Stimulated activated naive CD8-positive, alpha-beta T cell treated with anti-CD3 and anti-CD28 coated beads, Interleukin-15, amount 100 ng/mL, for 72 hours (primary cell): ENCODE results near the gene CRYGN.

Source experiments
- ATAC-seq: fragments of 150-1000 bp; cut with Tn5 transposase; 2 replicates; pipeline ENCODE4 v1.10.0; 2021; ENCODE audit warnings: mild to moderate bottlenecking, moderate library complexity
- DNase-seq, 2 donors: peaks; one replicate each; pipeline ENCODE4 v3.0.0; 2021 to 2022
- H3K27ac Mint-ChIP-seq, 2 donors: one replicate each; pipeline ENCODE4 v1.8.0; 2022; ENCODE audit warnings: mild to moderate bottlenecking in 2 of 2, mixed read lengths in 2 of 2, moderate library complexity in 2 of 2
- H3K27me3 Mint-ChIP-seq: one replicate; pipeline ENCODE4 v1.8.0; 2022; ENCODE audit warnings: mixed read lengths
- H3K4me1 Mint-ChIP-seq: one replicate; pipeline ENCODE4 v1.8.0; 2022; ENCODE audit warnings: mild to moderate bottlenecking, mixed read lengths
- H3K4me3 Mint-ChIP-seq, 2 donors: one replicate each; pipeline ENCODE4 v1.8.0; 2022; ENCODE audit warnings: mild to moderate bottlenecking in 2 of 2, mixed read lengths in 2 of 2, moderate library complexity in 1 of 2
- H3K9me3 Mint-ChIP-seq, 2 donors: one replicate each; pipeline ENCODE4 v1.8.0; 2022; ENCODE audit warnings: mixed read lengths in 2 of 2

The CRYGN gene

DNA sequence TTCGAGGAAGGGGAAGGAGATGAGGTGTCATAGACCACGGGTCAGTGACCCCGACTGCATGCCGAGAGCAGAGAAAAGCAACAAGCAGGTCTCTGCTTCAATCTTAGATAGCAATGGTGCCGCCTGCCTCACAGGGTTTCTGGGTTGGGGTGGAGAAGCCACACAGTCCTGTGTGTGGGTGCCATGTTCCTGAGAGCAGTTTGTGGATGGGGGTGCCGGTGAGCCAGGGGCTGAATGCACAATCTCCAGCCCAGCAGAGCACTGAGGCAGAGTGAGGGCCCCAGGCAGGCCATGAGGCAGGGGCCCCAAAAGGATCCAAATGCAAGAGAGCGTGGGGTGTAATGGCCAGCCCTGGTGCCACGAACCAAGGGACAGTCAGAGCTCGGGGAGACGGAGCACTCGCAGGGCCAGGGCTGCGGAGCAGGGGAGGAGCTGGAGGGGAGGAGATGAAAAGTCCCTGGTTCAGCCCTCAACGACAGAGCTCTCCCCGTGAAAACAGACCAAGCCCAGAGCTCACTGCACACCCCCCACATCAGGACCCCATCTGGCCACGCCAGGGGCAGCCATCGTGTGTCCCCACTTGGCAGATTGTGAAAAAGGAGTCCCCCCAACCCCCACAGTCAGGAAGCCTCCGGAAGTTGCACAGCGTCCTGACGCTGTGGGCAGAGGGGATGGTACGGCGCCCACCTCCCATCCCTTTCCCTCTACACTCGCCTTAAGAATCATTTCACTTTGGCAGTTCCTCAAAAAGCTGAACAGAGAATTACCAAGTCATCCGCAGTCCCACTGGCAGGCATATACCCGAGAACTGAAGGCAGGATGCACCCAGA lies 50.0 kb downstream of the CRYGN start:
- peaks cover 26% of the 10 kb centered on the region for H3K27me3 Mint-ChIP-seq
- no peaks in the 10 kb centered on the region for H3K9me3 Mint-ChIP-seq
- H3K4me1 Mint-ChIP-seq: peaks cover 14% of the 10 kb centered on the region
- H3K4me3 Mint-ChIP-seq: no peak overlapping the region
- DNase-seq (no peak), ATAC-seq (no peak)
- H3K27ac Mint-ChIP-seq: no peak overlapping the region

DNA sequence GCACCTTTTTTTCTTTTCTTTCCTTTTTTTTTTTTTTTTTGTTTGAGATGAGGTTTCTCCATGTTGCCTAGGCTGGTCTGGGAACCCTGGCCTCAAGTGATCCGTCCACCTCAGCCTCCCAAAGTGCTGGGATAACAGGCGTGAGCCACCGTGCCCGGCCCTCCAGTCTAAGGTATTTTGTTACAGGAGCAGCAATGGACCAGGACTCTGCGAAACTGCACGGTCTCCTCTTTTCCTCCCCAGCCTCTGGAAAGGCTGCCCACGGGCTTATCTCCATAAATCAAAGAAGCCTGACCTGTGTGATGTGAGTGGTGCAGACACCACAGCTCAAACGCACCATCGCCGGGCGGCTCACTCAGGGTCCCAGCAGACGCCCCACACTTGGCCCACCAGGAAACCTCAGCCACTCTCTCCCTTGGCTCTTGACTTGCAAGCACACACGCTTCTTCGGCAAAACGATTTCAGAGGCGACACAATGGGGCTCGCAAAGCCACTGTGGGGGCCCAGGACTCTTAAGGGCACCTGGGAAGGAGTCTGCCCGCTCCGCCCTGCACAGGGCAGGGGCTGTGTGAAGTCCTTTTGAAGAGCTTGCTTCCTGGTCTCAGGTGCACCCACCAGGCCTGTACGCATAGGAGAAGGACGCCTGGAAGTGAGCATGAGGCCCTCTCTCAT lies 50.7 kb downstream of the CRYGN start:
- no peak for DNase-seq
- H3K4me1 Mint-ChIP-seq: peaks cover 14% of the 10 kb centered on the region
- peaks cover 32% of the 10 kb centered on the region for H3K27me3 Mint-ChIP-seq
- no peak overlapping the region for H3K4me3 Mint-ChIP-seq
- no peak overlapping the region for H3K27ac Mint-ChIP-seq
- H3K9me3 Mint-ChIP-seq: no peaks in the 10 kb centered on the region
- no peak for ATAC-seq

DNA sequence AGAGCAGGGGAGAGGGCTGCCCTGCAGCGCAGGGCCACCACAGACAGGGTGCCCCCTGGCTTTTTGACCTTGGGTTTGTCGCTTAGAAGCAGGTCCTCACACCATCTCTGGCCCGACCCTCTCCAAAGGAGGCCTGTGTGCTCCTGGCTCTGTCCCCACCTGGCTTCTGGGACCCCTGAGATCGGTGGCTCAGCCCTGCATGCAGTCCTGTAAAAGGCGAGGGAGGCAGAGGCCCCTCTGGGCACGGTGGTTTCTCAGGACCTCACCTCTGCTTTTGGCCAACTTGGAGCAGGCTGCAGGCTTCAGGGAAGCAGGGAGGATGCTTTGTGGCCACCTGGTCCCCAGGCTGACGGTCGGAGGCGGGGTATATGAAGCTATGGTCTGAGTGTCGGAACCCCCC lies 51.5 kb downstream of the CRYGN start:
- H3K27me3 Mint-ChIP-seq: peaks cover 40% of the 10 kb centered on the region
- DNase-seq (no peak), ATAC-seq (no peak)
- H3K9me3 Mint-ChIP-seq: no peaks in the 10 kb centered on the region
- peaks cover 14% of the 10 kb centered on the region for H3K4me1 Mint-ChIP-seq
- no peak overlapping the region for H3K4me3 Mint-ChIP-seq
- no peak overlapping the region for H3K27ac Mint-ChIP-seq

DNA sequence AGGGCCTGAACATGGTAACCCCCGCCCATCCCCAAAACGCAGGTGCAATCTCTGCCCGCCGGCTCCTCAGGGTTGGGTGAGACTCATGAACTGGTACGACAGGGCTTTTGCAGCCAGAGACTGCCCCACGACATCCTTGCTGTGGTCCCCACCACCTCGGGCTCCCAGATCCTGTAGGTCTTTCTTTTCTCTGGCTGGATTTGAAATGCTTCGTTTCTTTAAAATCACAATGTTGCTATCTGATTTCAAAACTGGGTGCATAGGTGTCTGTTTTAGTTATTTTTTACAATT lies 52.0 kb downstream of the CRYGN start:
- no peak for DNase-seq
- Mint-ChIP-seq H3K9me3 (no peaks in the 10 kb centered on the region), H3K4me1 (peaks cover 14% of the 10 kb centered on the region), H3K4me3 (no peak overlapping the region), H3K27me3 (peaks cover 40% of the 10 kb centered on the region), H3K27ac (no peak overlapping the region)
- ATAC-seq: no peak

DNA sequence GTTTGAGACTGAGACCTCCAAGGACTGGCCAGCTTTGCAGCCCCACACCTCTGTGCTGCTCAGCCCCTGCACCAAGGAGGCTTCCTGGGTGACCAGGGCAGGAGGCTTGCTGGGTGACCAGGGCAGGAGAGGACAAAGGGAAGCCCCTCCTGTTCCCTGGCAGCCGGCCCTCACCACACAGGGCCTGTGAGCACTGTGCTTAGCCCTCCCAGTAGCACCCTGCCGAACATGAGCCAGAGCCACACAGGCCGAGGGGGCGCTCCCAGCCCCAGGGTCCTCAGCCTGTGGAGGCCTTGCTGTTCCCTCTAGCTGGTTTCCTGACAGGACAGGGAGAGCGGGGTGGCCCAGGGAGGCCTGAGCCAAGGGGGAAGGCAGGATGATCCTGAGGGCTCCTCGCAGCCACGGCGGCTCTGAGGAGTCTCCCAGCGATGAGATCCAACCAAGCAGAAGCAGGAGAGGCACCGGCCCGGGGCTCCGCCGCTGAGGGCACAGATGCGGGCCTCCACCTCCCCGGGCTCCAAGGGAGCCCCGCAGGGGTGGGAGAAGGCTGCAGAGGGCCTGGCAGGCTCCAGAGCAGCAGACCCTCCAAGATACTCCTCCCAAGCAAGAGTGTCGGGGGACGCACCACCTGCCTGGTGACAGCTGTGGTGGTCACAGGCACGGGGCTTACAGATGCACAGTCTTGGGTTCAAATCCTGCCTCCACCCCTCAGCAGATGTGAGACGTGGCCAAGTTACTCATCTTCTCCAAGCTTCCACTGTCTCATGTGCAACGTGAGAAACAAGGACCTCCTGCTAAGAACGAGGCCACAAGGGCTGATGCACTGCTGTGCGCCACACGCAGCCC lies 52.6 kb downstream of the CRYGN start:
- peaks cover 17% of the 10 kb centered on the region for H3K4me1 Mint-ChIP-seq
- no peak overlapping the region for H3K4me3 Mint-ChIP-seq
- no peak overlapping the region for H3K27ac Mint-ChIP-seq
- ATAC-seq (no peak), DNase-seq (no peak)
- peaks cover 45% of the 10 kb centered on the region for H3K27me3 Mint-ChIP-seq
- H3K9me3 Mint-ChIP-seq: no peaks in the 10 kb centered on the region

DNA sequence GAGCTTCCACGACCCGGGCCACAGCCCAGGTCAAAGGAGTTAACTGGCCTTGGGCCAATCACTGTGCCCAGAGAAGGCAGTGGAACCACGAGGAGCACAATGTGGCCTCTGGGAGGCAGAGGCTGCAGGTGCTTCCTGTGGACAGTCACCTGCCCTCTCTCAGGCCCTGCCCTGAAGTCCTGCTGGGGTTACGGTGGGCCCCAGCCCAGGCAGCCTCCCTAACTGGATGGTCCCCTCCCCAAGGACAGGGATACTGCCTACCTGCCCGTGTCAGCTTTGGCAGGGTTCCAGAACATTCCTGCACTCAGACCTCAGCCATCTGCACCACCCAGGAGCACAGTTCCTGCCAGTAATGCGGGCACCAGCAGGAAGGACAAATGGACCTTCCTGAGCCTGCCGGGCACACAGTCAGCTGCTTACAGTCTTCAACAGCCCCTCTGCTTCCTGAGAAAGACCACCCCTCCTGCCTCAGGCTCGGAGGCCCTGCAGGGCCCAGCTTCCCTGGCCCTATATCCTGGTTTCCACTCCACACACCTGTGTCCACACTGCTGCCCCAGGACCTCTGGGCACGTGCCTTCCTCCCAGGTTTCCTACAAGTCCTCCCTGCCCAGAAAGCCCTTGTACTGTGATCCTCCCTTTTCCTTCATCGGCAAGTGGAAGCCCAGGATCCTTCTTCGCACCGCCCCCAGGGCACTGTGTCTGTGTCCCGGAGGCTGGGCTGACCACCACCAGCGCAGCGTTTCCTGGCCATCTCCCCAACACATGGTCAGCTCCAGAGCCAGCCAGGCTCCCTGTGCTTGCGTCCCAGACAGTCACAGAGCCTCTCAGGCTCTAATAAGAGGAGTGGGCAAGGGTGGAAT lies 53.4 kb downstream of the CRYGN start:
- ATAC-seq (no peak), DNase-seq (no peak)
- Mint-ChIP-seq H3K27ac (no peak overlapping the region), H3K4me1 (peaks cover 24% of the 10 kb centered on the region), H3K4me3 (no peak overlapping the region), H3K9me3 (no peaks in the 10 kb centered on the region), H3K27me3 (peaks cover 51% of the 10 kb centered on the region)

DNA sequence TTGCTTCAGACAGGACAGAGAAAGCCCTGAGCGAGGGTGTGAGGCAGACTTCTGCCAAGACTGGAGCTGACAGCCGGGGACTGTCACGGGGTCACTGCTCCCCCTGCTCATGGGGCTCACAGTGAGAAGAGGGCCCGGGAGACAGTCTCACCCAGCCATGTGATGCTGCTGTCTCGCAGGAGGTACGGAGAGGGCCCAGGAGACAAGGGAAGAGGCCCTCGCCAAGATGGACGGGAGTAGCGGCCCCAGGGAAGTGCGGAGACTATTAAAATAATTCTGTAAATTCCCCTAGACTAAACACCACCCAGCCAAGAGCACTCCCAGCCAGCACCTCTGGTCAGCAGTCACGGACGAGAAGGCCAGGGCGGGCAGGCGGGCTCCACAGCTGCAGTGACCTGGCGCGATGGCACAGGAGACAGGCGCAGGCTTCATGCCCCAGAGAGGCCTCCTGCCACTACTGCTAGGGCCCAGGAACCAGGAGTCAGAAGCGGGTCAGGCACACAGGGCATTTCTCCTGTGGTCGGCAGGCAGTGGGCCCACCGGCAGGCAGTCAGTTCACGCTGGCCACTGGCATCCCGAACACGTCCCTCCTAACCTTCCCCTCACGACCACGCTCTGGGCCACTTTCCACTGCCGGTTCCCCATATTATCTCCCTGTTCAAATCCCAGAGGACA lies 54.2 kb downstream of the CRYGN start:
- Mint-ChIP-seq H3K4me3 (no peak overlapping the region), H3K9me3 (no peaks in the 10 kb centered on the region), H3K27me3 (peaks cover 49% of the 10 kb centered on the region), H3K27ac (no peak overlapping the region), H3K4me1 (peaks cover 28% of the 10 kb centered on the region)
- DNase-seq (no peak), ATAC-seq (no peak)

DNA sequence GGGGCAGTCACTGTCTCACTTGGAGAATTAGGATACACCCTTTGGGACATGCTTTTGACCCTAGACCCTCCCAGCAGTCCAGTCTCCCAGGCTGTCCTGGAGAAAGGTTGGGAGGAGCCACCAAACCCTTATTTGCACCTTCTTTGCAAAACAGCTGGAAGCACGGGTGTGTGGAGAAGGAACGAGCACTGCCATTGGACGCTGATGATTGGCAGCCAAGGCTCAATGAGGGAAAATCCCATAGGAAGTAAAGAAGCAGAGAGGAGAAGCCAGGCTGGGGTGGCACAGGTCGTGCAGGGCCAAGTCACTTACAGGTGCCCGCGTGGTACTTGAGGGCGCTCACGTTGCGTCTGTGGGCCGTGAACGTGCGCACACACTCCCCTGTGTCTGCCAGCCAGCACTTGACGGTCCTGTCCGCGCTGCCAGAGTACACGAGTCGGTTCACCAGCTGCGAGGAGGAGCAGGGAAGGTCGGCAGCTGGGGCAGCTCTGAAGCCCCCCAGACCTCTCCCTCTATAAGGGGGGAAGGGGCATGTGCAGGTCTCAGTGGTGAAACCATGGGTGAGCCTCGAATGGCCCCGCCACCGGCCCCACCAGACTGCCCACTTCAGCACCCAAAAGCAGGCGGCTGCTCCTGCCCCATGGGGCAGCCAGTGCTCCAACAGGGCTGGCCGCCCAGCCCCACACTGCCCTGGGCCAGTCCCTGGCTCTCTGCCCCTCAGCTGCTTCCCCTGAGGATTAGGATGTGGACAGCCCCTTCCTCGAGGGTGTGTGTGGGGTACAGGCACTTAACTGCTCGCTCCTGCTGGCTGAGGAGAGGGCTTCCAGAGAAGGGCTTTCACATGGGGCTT lies 54.9 kb downstream of the CRYGN start:
- Mint-ChIP-seq H3K27ac (peak overlapping the region in 1 of 2 donors; percentile 82), H3K27me3 (peaks cover 42% of the 10 kb centered on the region), H3K4me3 (no peak overlapping the region), H3K9me3 (no peaks in the 10 kb centered on the region), H3K4me1 (peaks cover 24% of the 10 kb centered on the region)
- ATAC-seq (no peak), DNase-seq (no peak)

DNA sequence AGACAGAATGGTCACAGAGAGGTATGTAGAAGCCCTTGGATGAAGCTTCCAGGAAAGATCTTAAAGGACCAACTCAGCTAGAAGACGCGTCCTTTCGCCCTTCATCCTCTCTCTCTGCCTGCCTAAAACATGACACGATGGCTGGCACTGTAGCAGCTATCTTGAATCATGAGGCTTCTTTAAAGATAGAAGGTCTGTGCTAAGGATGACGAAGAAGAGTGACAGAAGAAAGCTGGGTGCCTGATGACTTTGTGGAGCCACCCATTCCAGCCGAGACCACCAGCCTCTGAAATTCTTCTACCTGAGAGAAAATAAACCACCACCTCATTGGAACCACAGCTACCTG lies 55.6 kb downstream of the CRYGN start:
- Mint-ChIP-seq H3K4me3 (no peak overlapping the region), H3K4me1 (peaks cover 20% of the 10 kb centered on the region), H3K27me3 (peaks cover 35% of the 10 kb centered on the region), H3K9me3 (no peaks in the 10 kb centered on the region), H3K27ac (no peak overlapping the region)
- DNase-seq (no peak), ATAC-seq (no peak)

DNA sequence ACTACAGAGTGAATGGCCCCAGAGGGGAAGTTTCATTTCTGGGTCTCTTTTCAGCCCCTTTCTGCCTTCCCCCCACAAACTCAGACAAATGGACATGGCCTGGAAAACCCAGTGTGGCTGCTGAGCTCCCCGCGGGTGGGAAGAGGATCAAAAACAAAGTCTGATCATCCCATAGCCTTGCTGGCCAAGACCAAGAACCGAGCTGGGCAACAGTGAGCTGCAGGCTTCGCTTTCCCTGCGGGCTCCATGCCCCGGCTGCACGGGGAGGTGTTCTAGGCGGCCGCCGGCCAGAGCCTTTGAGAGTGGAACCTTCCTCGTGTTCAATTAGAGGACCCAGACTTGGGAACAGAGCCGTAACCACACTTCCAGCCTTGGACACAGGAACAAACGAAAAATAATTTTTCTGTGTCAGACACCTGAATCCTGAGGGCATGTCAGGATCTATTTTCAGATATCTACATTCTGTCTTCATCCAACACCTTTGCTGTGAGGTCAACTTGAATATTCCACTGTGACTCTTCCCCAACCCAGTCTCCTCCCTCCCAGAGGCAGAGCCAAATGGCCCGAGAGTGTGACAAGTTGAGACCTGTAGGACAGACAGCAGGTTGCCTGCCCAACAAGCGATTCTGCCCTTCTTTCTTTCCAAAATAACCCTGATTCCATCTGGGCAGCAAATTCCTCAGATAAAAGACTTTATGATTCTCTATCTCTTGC lies 56.1 kb downstream of the CRYGN start:
- Mint-ChIP-seq H3K27ac (no peak overlapping the region), H3K9me3 (no peaks in the 10 kb centered on the region), H3K27me3 (peaks cover 33% of the 10 kb centered on the region), H3K4me3 (no peak overlapping the region), H3K4me1 (peaks cover 20% of the 10 kb centered on the region)
- DNase-seq: no peak
- ATAC-seq: no peak

DNA sequence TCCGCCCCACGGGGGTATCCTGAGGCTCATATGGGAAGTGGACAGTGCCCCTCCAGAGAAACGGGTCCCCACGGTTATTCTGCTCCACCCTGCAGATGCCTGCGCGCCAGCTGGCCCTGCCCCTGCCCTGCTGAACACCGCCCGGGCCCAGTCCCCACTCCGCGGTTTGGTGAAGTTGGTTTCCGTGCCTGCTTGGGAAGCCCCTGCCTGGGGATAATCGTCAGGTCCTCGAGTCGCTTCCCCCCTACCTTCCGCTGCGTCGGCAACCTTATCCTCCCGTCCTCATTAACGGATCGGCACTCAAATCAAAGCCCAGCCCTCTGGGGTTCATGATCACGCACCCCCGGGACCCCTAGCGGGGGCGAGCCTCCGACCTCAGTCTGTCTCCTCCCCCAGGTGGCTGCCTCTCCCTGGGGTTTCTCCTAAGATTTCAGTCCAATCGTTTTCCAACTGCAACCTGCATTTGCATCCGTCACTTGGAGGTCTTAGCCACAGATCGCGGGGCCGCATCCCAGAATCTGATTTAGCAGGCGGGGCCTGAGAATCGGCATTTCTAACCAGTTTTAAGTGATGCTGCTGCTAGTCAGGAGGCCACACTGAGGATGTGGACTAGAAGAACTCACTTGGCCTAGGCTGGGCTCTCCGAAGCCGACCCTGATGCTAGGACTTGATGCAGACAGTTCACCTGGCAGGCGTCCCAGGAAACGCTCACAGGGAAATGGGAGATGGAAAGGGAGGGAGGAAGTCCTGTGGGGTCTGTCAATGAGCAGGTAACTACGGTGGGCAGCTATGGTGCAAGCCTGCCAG lies 57.7 kb downstream of the CRYGN start:
- Mint-ChIP-seq H3K9me3 (no peaks in the 10 kb centered on the region), H3K27me3 (peaks cover 33% of the 10 kb centered on the region), H3K4me1 (peaks cover 20% of the 10 kb centered on the region), H3K27ac (peak overlapping the region in 1 of 2 donors; percentile 94), H3K4me3 (peak overlapping the region; percentile 79 to 85)
- peak; percentile 60 for ATAC-seq
- DNase-seq: peak; percentile 17 to 41

DNA sequence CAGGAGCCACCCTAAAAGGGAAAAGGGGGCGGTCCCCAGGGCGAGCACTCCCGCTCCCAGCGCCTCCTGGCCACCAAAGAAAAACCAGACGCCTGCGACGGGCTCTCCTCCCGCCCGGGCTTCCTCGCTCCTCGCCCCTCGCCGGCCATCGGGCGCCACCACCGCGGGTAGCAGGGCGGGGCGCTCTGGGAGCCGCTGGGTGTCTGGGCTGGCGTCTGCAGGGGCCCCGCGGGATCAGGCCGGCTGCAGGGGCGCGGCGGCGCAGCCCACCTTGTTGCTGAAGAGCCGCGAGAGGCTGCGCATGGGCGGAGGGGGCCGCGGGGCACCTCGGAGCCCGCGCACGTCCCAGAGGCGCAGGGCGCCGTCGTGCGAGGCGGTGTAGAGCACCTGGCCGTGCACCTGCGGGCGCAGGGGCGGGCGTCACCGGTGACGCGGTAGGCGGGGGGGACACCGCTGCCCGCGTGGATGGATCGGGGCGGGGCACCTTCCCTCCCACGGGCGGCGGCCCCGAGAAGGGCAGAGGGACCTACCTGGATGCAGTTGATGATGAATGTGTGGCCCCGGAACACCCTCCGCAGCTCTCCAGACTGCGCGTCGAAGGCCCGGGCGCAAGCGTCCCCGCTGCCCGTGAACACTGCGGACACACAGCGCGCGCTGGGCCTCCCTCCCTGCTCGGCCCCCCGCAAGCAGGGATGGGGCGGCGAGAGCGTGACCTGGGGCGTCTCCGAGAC lies 58.4 kb downstream of the CRYGN start:
- Mint-ChIP-seq H3K9me3 (no peaks in the 10 kb centered on the region), H3K27ac (no peak overlapping the region), H3K4me1 (peaks cover 20% of the 10 kb centered on the region), H3K27me3 (peaks cover 27% of the 10 kb centered on the region), H3K4me3 (peak overlapping the region; percentile 79 to 85)
- DNase-seq: peak in 1 of 2 donors; percentile 20
- peak; percentile 63 for ATAC-seq

DNA sequence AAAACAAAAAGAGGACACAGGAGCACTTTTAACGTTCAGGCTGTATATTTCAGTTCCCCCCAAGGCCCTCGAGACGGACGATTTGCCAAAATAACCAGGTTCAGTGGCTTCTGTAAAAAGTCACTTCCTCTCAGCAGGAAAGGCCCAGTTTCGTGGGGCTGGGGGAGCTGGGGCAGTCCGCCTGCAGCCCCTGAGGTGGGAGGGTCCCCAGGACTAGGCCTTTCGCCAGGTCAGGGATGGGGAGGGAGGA lies 58.9 kb downstream of the CRYGN start:
- no peak overlapping the region for H3K27ac Mint-ChIP-seq
- no peaks in the 10 kb centered on the region for H3K9me3 Mint-ChIP-seq
- H3K27me3 Mint-ChIP-seq: peaks cover 26% of the 10 kb centered on the region
- peak overlapping the region; percentile 79 to 85 for H3K4me3 Mint-ChIP-seq
- H3K4me1 Mint-ChIP-seq: peaks cover 20% of the 10 kb centered on the region
- DNase-seq (no peak), ATAC-seq (no peak)
